HTERT RPE-1 (cell line): ENCODE data around the gene NXN.
"Not testable (repeated sequence)": the region's sequence is repeated elsewhere in the genome, so short reads cannot be mapped to it uniquely, and the experiment has no call there.

ENCODE experiments used
- in situ Hi-C: fragments of 300-500 bp; cut with MboI; formaldehyde crosslinking; loops from 4 replicates; pipeline ENCODE4 v1.14.3; 2020; ENCODE audit warnings: low sequenced_read_pairs

Gene NXN

GRCh38 chr17:869567-870525 lies 109.7 kb downstream of the NXN start:
- in situ Hi-C loops: no loop called here

GRCh38 chr17:869086-869485 lies 110.5 kb downstream of the NXN start:
- in situ Hi-C loops: no loop called here

- in situ Hi-C loops: no loop called here
Measured at GRCh38 chr17:867896-868489, 111.6 kb downstream of the NXN start.

- in situ Hi-C loops: not testable (repeated sequence)
Measured at GRCh38 chr17:867238-867637, 112.3 kb downstream of the NXN start.

- in situ Hi-C loops: no loop called here
Measured at GRCh38 chr17:866568-867103, 112.9 kb downstream of the NXN start.

- in situ Hi-C loops: no loop called here
Measured at GRCh38 chr17:864315-864714, 115.3 kb downstream of the NXN start.

GRCh38 chr17:863880-864279 lies 115.7 kb downstream of the NXN start:
- in situ Hi-C loops: no loop called here

- in situ Hi-C loops: no loop called here
Measured at GRCh38 chr17:862582-862981, 117.0 kb downstream of the NXN start.

GRCh38 chr17:861364-861763 lies 118.2 kb downstream of the NXN start:
- in situ Hi-C loops: no loop called here

GRCh38 chr17:860805-861204 lies 118.8 kb downstream of the NXN start:
- in situ Hi-C loops: no loop called here

- in situ Hi-C loops: no loop called here
Measured at GRCh38 chr17:859824-860195, 119.8 kb downstream of the NXN start.

GRCh38 chr17:859061-859823 lies 120.3 kb downstream of the NXN start:
- in situ Hi-C loops: no loop called here

GRCh38 chr17:856149-856548 lies 123.4 kb downstream of the NXN start:
- in situ Hi-C loops: no loop called here

GRCh38 chr17:855569-855968 lies 124.0 kb downstream of the NXN start:
- in situ Hi-C loops: no loop called here

- in situ Hi-C loops: not testable (repeated sequence)
Measured at GRCh38 chr17:852850-853249, 126.7 kb downstream of the NXN start.

- in situ Hi-C loops: no loop called here
Measured at GRCh38 chr17:852349-852748, 127.2 kb downstream of the NXN start.

- in situ Hi-C loops: no loop called here
Measured at GRCh38 chr17:851924-852323, 127.7 kb downstream of the NXN start.

GRCh38 chr17:850851-851763 lies 128.5 kb downstream of the NXN start:
- in situ Hi-C loops: no loop called here

GRCh38 chr17:850086-850850 lies 129.3 kb downstream of the NXN start:
- in situ Hi-C loops: no loop called here

GRCh38 chr17:848402-848801 lies 131.2 kb downstream of the NXN start:
- in situ Hi-C loops: no loop called here
